GM13977 (cell line): ENCODE data around the gene WDFY2.

ENCODE experiments used
- DNase-seq: peaks from one replicate; pipeline ENCODE4 v3.0.0; 2012; ENCODE audit warnings: low spot score
- in situ Hi-C: fragments of 300-500 bp; cut with MboI; formaldehyde crosslinking; loops from one replicate; pipeline ENCODE4 v1.12.0; 2022; ENCODE audit warnings: low sequenced_read_pairs, low pct_unique_long_range_greater_than_20kb, mixed read lengths, inconsistent platforms; ENCODE audit not compliant: unreplicated experiment
- TF ChIP-seq, protein P1 (sequence below): IDR thresholded peaks from 2 replicates; pipeline ENCODE4 v1.5.1; 2012; ENCODE audit warnings: mild to moderate bottlenecking, control low read depth; ENCODE audit not compliant: insufficient read depth; ENCODE audit errors: extremely low read depth, missing control alignments

The WDFY2 gene

DNA sequence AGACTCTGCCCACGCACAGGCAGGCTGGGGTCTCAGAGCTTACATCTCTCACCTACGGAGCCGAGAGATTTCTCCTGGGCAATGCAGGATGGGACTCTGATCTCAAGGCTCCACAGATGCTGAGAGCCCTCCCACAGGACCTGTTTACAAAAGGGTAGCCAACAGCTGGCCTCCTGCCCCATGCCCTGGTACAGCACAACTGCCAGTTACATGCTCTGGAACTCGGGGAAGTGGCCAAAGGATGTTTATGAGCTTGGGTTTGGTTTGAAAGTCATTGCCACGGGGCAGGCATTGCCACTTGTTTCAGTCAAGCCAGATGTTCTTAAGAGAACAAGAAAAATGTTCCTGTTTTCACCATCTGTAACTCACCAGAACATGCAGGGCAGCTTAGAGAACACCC lies 216.2 kb downstream of the WDFY2 start:
- TF ChIP-seq, protein P1, sequence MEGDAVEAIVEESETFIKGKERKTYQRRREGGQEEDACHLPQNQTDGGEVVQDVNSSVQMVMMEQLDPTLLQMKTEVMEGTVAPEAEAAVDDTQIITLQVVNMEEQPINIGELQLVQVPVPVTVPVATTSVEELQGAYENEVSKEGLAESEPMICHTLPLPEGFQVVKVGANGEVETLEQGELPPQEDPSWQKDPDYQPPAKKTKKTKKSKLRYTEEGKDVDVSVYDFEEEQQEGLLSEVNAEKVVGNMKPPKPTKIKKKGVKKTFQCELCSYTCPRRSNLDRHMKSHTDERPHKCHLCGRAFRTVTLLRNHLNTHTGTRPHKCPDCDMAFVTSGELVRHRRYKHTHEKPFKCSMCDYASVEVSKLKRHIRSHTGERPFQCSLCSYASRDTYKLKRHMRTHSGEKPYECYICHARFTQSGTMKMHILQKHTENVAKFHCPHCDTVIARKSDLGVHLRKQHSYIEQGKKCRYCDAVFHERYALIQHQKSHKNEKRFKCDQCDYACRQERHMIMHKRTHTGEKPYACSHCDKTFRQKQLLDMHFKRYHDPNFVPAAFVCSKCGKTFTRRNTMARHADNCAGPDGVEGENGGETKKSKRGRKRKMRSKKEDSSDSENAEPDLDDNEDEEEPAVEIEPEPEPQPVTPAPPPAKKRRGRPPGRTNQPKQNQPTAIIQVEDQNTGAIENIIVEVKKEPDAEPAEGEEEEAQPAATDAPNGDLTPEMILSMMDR, result no peak
- DNase-seq, result no peak
- in situ Hi-C loops, result loop anchor here (10.0 to 25.0 kb wide), 3 partner anchors 337 to 663 kb away; partner anchors contain the start of gene NEK5

- DNase-seq, result no peak
These were observed 217.4 kb downstream of the WDFY2 start for GRCh38 chr13:51801631-51802099.

GRCh38 chr13:51802631-51803418 lies 218.6 kb downstream of the WDFY2 start:
- DNase-seq, result no peak
- in situ Hi-C loops, result loop anchor here (10.0 to 25.0 kb wide), 3 partner anchors 334 to 666 kb away; partner anchors contain the start of gene NEK5
- TF ChIP-seq, protein P1, result no peak

More at GRCh38 chr13:51801631-51802099, 217.4 kb downstream of the WDFY2 start:
- in situ Hi-C loops, result loop anchor here (10.0 to 25.0 kb wide), 3 partner anchors 336 to 664 kb away; partner anchors contain the start of gene NEK5
- TF ChIP-seq, protein P1, result no peak

- peak; percentile 93 for DNase-seq
- in situ Hi-C loops, result loop anchor here (10.0 to 25.0 kb wide), 3 partner anchors 334 to 666 kb away; partner anchors contain the start of gene NEK5
- TF ChIP-seq, protein P1, result peak; percentile 12
These were observed 219.4 kb downstream of the WDFY2 start, which contains the start of gene DHRS12 for GRCh38 chr13:51803422-51804294. TSS of gene DHRS12 (minus strand) at chr13:51804163. CDS start at chr13:51799659, 4,504 bp downstream.

DNA sequence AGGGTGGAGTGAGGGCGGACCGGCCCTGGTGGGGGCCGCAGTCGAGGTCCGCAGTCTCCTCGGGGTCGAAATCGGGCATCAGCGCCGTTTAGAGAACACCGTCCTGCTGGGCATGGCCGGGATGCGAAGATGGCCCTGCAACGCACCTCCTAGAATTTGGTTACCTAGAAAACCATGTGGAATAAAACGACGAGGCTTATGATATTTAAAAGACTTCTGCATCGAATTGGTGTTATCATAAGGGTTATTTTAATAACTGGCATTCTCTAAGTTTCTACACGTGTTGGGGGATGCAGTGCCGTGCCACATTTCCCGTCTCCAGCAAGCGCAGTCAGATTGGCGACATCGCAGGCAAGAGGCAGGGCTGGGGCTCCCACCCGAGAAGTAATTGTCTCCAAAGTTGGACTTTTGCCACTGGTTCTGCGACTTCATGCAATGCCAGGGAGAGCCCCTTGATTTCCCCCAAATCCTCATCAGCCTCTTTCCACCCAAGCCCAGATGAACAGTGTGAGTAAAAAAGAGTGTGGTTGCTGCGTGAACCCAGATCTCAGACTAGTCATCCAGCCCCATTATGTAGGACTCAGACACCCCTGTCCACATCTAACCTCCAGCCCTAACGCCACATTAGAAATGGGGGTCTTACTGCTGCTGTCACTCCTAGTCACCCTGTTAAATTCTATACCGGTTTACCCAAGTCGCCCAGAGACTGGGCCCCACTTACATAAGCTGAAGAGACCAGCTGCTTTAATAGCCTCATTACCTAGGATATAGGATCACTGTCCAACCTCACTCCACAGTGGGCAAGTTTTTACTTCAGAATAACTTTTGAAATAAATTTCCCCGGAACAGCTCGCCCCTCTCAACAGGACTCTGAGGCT lies 220.3 kb downstream of the WDFY2 start:
- TF ChIP-seq, protein P1, result no peak
- peak; percentile 46 for DNase-seq
- in situ Hi-C loops, result loop anchor here (10.0 to 25.0 kb wide), 3 partner anchors 333 to 667 kb away; partner anchors contain the start of gene NEK5
